Hematopoietic multipotent progenitor cell treated with erythropoietin and hydrocortisone succinate and interleukin-3 and kit ligand, for 8 days (in vitro differentiated cells): ENCODE measurements around the gene PRRC2C.
"Not testable (repeated sequence)": the region's sequence is repeated elsewhere in the genome, so short reads cannot be mapped to it uniquely, and the experiment has no call there.

Experiments
- DNase-seq: peaks from one replicate; pipeline ENCODE4 v3.0.0-alpha.2; 2015

The PRRC2C gene

DNA sequence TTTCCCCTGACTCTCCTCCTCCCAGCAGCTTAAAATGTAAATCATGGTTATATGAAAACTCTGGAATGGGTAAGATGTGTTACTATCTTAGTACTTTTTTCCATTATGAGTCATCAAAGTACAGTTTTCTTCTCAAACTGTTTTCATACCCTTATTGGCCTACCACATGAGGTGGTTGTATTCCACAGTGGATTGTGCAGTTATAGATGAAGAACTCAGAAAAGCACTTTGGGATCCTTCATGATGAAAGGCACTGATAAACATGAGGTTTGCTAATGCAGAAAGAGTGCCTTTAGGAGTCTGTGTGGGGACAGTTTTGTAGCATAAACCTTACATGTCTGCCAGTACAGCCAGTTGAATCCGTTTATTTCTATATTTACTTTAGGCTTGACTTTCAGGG is 104.7 kb downstream of the PRRC2C start:
- no peak for DNase-seq

DNA sequence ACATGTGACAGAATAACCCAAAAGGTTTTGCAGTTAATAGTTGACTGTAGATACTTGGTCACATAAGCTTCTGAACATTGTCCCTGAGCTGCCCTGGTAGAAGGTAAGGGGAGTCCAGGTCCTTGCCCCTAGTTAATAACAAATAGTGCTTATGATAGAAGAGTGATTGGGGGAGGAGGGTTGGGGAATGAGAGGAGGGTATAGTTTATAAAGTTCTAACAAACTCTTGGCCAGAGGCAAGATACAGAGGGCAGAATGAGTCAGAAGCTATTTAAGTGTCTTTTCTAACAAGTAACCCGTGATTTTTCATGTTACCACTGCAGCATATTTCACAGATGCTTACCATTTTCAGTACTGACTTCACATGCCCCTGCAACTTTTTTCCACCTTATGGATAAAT is 110.0 kb downstream of the PRRC2C start:
- no peak for DNase-seq

DNA sequence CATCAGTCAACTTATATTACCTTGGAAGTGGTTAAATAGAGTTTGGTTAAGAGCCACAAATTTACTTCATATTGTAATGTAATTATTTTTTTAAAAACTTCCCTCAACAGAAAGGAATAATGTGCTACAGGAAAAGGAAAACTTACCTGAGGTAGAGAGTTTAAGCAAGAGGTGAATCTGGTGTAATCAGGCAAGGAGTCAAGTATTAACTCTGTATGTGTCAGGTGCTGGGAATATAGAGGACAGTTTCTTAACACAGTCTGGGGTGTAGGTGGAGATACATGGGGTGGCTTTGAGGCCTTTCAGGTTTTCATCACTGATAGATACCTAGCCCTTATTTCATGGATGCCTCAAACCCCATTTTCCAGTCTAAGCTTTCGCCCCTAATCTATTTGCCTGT is 110.8 kb downstream of the PRRC2C start:
- DNase-seq, result no peak

DNA sequence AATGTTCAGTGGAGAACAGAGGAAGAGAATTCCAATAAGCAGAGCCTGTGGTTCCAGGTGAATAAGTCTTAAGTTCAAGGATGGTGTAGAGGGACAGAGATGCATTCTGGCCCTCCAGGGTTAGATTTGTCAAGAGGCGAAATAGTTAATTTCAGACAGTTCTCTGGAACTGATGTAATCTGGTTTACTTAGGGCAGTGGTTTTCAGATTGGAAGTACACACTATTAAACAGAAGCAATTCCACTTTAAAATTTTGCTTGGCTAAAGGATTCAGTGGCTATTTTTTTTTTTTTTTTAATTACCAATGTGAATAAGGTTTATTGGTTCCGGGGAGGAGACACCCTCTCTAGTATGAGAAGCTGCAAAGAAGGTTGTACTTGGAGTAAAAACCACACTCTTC is 111.4 kb downstream of the PRRC2C start:
- no peak for DNase-seq

DNA sequence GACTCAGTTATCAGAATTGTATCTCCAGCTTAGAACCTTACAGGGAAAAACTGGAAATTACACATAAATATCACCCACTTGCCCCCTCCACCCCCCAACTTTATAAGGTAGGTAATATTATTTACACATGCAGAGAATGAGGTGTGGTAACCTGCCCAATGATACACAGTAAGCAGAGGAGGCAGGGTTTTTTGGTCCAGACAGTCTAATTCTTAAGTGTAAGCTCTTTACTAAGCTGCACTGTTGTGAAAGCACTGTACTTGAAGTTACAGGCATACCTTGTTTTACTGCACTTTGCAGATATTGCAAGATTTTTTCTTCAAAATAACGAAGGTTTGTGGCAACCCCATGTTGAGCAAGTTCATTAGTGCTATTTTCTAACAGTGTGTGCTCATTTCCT is 111.9 kb downstream of the PRRC2C start:
- no peak for DNase-seq

DNA sequence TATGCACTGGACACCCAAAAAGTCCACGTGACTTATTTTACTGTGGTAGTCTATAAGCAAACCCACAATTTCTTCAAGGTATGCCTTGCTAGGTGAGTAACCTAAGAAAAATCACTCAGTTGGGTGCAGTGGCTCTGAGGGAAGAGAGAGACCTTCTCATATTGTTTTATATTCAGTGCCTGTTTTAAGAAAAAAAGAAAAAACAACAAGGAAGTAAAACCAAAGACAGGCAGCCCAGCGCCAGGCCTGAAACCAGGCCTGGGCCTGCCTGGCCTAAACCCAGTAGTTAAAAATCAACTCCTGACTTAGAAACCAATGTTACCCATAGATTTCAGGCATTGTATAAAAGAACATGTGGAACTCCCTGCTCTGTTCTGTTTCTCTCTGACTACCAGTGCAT is 115.0 kb downstream of the PRRC2C start:
- DNase-seq, result not testable (repeated sequence)

DNA sequence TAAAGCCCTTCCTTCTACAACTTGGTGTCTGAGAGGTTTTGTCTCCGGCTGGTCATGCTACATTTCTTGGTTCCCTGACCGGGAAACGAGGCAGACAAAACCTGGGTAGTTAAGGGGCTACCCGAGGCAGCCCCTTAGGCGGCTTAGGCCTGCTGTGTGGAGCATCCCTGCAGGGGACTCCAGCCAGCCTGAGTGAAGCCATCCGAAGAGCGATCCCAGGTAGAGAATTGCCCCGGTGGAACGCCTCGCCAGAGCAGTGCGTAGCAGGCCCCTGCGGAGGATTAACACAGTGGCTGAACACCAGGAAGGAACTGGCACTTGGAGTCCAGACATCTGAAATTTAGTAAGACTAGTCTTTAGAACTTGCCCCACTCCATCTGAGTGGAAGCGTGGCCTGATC is 115.5 kb downstream of the PRRC2C start:
- DNase-seq, result no peak

DNA sequence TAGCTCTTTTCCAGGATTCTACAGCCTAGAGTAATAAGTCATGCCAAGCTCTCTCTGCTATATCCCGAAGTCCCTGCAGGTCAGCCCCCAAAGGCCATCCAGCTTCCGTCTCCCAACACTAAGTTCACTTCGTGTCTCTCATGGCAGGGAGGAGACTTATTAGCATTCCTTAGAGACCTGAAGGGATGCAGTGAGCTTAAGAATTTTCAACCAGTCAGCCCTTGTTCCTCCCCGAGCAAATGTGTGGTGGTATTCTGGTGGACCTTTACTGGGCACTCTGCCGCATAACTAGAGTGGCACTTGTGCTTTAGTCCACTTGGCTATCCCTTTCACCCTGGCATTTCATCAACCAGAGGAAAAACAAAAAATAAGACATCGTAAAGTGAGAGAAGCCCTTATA is 117.7 kb downstream of the PRRC2C start:
- DNase-seq, result not testable (repeated sequence)

DNA sequence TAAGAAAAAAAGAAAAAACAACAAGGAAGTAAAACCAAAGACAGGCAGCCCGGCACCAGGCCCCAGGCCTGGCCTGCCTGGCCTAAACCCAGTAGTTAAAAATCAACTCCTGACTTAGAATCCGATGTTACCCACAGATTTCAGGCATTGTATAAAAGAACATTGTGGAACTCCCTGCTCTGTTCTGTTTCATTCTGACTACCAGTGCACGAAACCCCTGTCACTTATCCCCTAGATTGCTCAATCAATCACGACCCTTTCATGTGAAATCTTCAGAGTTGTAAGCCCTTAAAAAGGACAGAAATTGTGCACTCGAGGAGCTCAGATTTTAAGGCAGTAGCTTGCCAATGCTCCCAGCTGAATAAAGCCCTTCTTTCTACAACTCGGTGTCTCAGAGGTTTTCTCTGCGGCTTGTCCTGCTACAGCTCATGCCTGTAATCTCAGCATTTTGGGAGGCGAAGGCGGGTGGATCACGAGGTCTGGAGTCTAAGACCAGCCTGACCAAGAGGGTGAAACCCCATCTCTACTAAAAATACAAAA is 121.1 kb downstream of the PRRC2C start:
- no peak for DNase-seq

DNA sequence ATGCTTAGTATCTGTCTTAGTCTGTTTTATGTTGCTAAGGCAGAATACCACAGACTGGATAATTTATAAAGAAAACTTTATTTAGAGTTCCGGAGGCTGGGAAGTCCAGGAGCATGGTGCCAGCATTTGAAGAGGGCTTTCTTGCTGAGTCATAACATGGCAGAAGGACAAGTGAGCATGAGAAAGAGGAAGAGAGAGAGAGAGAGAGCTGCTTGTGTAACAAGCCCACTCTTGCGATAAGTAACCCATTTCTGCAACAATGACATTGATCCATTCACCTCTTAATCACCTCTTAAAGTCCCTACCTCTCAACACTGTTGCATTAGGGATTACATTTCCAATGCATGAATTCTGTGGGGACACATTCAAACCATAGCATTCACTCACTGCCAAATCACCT is 125.1 kb downstream of the PRRC2C start:
- no peak for DNase-seq

DNA sequence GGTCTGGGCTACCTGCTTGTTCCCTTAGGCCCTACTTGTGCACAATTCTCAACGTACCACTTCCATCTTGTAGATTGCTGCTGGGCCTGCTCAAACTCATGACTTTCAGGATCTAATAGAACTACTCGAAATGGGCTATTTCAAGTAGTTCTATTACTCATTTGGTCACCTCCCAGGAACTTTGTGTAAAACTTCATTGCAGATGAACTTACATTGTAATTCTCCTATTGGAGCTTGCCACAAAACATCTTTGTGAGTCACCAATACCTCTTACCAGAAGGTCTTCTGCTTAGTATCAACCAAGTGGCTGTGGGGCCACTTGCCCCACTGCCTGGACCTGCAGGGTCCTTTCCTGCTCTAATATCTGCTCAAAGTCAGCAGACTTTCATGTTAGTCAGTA is 126.0 kb downstream of the PRRC2C start:
- no peak for DNase-seq

DNA sequence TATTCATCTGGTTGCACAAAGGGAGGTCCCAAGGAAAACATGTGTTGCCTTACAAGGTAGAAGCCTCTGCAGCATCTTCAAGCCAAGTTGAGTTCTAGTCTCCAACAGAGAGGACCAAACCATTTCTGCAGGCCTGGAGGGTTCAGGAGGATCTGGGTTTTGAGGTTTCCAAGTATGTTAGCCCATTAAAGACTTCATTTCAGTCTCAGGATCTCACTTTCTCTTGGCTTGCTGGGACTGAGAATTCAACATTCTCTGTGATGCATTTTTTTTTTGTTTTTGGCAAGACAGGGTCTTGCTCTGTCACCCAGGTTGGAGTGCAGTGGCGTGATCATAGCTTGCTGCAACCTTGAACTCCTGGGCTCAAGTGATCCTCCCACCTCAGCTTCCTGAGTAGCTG is 128.0 kb downstream of the PRRC2C start:
- no peak for DNase-seq

DNA sequence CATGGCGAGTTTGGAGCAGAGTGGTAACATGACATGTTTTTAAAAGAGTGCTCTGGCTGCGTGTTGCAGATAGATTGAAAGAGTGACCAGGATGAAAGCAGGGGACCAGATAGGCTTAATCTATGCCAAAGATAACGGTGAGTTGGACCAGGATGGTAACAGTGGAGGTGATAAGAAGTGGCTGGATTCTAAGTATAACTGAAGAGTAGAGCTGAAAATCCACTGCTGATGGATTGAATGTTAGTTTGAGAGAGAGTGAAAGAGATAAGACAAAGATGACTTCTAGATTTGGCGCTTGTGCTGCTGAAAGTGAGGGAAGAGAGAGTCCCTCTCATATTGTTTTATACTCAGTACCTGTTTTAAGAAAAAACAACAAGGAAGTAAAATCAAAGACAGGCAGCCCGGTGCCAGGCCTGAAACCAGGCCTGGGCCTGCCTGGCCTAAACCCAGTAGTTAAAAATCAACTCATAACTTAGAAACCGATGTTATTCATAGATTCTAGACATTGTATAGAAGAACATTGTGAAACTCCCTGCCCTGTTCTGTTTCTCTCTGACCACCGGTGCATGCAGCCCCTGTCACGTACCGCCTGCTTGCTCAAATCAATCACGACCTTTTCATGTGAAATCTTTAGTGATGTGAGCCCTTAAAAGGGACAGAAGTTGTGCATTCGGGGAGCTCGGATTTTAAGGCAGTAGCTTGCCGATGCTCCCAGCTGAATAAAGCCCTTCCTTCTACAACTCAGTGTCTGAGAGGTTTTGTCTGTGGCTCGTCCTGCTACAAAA is 130.0 kb downstream of the PRRC2C start:
- DNase-seq, result peak; percentile 22

DNA sequence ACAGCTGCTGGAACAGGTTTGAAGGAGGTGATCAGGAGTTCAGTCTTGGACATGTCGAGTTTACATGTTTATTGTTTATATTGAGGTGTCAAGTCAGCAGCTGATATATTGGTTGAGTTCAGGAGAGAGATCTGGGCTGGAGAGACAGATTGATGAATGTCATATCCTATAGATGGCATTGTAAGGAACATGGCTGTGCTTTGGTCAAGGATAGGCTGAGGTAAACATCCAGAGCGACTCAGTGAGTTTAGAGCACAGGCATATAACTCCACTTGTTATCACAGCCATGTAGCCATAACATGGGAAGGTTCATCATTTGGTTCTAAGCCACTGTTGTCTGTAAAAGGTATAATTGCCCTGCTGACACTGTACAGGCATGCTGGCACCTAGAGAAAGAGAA is 131.3 kb downstream of the PRRC2C start:
- no peak for DNase-seq

DNA sequence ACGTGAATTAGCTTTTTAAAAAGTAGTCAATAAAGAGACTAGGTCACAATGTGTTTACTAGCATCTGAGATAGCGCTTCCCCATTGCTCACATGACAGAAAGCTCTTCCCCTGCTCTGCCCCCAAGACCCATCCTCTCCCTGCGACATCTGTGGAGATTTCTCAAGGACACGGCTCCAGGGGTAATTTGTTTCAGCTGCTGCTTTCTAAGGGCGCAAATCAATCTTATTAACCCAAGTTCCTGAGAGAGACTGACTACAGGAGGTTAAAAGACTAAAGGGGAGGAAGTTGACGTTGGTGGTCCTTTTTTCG is 136.8 kb downstream of the PRRC2C start, which contains the start of gene MYOCOS:
Gene MYOCOS (plus strand): TSS at position 92 of the 311 bp plus-strand sequence. CDS start 1,641 bp downstream, outside the sequence.
- DNase-seq, result no peak

DNA sequence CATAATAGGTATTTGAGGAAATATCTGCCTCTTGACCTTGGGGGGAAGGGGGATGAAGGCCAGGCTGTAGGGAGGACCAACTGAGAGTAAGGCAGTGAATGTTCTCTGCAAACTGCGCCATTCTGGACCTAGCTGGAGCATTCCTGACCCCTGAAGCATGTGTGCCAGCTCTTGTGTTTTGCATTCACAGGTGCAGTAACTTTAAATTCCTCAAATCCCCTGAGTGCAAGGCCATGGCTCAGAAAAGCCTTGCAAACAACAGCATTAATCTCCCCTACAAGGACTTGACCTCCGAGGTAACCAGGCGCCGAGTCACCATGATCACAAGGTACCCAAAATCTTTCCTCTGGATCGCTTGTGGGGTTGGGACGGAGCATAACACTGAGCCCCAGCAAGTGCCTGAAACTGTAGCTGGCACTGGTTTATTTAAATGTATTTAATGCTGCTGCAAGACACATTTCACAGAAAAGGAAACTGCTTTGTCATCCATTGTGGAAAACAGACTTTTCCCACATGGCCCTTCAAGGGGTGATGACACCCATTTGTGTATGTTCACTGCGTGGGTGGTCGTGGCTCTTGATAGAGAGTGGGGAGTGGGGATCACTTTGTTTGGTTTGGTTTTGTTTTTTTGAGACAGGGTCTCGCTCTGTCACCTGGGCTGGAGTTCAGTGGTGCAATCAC is 138.5 kb downstream of the PRRC2C start:
- no peak for DNase-seq

DNA sequence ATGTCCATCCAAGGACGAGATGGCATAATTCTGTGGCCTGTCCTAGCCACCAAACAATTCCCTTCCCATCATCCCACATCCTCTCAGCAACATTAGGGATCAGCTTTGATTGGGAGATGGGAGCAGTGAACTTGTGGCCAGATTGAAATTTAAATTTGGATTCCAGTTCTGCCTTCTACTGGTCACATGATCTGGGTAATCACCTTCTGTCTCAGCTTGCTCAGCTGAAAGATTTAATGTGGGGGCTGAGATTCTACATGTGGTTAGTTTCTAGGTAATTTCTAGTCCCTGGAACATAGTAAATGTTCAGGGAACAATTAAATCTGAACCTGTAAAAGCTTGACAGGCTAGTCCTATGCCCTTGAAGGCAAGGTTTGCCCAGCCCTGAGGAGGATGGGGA is 139.9 kb downstream of the PRRC2C start:
- DNase-seq, result no peak

DNA sequence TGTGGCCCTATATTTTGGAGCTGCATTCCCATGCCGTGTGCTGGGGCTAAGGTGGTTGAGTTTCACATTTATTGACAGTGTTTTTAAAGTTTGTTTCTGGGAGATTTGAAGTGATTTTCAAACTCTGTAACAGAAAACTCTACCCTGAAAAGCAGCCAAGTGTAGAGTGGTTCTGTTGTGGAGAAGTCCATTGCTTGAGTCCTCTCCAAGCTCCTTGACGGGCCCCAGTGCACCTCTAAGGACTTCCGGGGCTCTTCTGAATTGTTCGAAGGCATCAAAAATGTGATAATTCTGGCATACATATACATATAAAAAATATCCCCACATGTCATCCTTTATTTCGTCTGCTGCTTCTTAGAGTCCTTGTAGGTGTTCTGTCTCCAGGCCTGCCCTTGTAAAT is 141.7 kb downstream of the PRRC2C start:
- DNase-seq, result no peak

DNA sequence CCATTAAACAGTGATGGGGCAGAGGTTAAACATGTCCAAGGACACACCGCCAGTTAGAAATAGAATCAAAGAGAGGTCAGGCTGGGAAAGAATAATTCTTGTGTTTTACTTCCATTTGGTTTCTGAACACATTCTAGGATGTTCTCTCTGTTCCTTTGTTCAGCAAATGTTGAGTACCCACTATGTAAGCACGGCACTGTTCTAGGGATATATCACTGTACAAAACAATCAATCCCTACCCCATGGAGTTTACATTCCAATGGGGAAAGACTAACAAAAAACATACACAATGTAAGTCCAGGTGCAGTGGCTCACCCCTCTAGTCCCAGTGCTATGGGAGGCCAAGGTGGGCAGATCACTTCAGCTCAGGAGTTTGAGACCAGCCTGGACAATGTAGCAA is 142.9 kb downstream of the PRRC2C start:
- DNase-seq, result no peak

DNA sequence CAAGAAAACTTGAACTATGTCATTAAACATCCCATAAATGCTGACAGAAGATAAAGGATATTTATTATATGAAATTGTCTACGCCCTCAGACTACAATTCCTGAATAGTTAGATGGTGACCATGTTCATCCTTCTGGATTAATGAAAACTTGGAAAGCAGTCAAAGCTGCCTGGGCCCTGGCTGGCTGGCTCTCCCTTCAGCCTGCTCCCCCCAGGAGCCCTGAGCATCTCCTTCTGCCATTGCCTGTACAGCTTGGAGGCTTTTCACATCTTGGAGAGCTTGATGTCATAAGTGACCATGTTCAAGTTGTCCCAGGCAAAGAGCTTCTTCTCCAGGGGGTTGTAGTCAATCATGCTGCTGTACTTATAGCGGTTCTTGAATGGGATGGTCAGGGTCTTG is 150.3 kb downstream of the PRRC2C start:
- no peak for DNase-seq

DNA sequence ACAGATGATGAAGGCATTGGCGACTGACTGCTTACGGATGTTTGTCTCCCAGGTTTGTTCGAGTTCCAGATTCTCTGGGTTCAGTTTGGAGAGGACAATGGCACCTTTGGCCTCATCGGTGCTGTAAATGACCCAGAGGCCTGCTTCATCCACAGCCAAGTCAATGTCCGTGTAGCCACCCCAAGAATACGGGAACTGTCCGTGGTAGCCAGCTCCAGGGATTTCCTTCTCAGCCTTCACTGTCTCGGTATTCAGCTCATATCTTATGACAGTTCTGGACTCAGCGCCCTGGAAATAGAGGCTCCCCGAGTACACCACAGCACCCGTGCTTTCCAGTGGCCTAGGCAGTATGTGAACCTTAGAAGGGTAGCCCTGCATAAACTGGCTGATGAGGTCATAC is 150.8 kb downstream of the PRRC2C start:
- DNase-seq, result no peak

DNA sequence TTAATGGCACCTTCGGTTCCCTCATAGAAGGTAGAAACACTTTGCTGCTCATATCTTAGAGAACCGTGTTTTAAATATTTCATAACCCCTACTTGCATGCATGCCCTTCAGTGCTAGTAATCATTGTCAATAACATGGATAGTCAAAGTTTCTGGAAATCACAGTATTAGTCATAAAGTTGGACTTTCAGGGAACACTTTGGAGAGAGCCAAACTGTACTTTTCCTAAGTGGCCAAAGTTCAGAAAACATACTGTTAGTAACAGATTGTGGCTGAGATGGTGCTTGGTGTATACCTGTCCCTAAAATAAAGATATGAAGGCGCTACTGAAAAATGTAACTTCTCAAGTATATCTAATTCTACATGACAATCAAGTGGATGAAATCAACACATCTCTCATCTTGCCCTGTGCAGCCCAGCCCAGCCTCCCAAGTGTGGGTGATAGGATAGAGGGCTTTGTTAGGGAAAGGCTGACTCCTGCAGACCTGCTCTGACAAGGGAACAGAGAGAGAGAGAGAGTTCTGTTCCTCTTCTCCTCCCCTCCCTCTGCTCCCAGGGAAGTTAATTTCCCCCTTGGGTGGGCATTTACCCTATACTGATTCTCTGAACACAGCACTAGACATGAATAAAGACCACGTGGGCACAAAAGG is 152.7 kb downstream of the PRRC2C start:
- no peak for DNase-seq

DNA sequence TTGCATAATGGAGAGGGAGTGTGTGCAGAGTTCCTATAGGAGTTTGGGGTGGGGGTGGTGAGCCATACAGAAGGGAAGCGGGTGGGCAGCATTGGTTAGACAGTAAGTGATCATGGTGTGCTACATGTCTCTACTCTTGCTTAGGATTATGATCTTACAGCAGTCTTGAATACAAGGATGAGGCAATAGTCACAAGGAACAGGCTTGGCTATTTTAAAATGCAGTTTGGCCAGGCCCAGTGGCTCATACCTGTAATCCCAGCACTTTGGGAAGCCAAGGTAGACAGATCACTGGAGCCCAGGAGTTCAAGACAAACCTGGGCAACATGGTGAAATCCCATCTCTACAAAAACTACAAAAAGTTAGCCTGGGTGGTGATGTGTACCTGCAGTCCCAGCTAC is 154.9 kb downstream of the PRRC2C start:
- DNase-seq, result no peak
